HepG2 (cell line): ENCODE measurements around the gene CCSER1. TPM values are rescaled to one million over a fixed set of nuclear protein-coding genes. Genes with fewer than 3 reads are reported as not detected.

Source experiments
- ATAC-seq: fragments of 200-7000 bp; cut with Tn5 transposase; 3 replicates; pipeline ENCODE4 v1.9.1; 2020; ENCODE audit warnings: mild to moderate bottlenecking, moderate library complexity
- BruUV-seq: library from RNA; stranded (reverse); fragments of 400-500 nt; replicated peaks from 2 replicates; lab custom pipeline; 2021; lab: Mats Ljungman, UMichigan
- CTCF ChIA-PET: fragments of 300-600 bp; formaldehyde crosslinking; extraction: SDS; loops from one replicate; lab custom pipeline; 2021; ENCODE audit warnings: low total read pairs, inconsistent platforms, low intra/inter-chr PET ratio; lab: Yijun Ruan, JAX
- POLR2A ChIA-PET: fragments of 350-600 bp; sonication (Branson Sonifier 250); formaldehyde crosslinking; loops from one replicate; lab custom pipeline; 2020; ENCODE audit warnings: antibody characterized with exemption, inconsistent platforms; lab: Yijun Ruan, JAX
- DNase-seq: peaks from one replicate; pipeline ENCODE4 v3.0.0-alpha.2; 2015; ENCODE audit warnings: low spot score
- FAIRE-seq: peaks from 3 replicates; lab custom pipeline; 2011; peaks lifted over from hg19 to GRCh38; lab: Jason Lieb, UNC
- H2AFZ ChIP-seq: one replicate; pipeline ENCODE4 v1.6.1; 2011; ENCODE audit warnings: low read length, inconsistent platforms
- H3K27ac ChIP-seq: fragments of 300-600 bp; 3 replicates; pipeline ENCODE4 v1.8.0; 2011; ENCODE audit warnings: mixed run types, mild to moderate bottlenecking, mixed read lengths, low read length, inconsistent platforms; ENCODE audit not compliant: insufficient read depth; ENCODE audit errors: extremely low read length
- H3K27me3 ChIP-seq, 2 experiments: fragments of 200-600 bp in 1 of 2; 2 replicates in 1 of 2; 3 replicates in 1 of 2; pipeline versions ENCODE4 v1.6.0 to v1.8.0; 2011; ENCODE audit warnings: low read length in 2 of 2, mild to moderate bottlenecking in 2 of 2, moderate library complexity in 2 of 2, inconsistent platforms in 1 of 2; ENCODE audit not compliant: insufficient read depth in 2 of 2, control insufficient read depth in 1 of 2
- H3K36me3 ChIP-seq, 2 experiments: fragments of 200-600 bp in 1 of 2; replicated peaks in 1 of 2; 2 replicates in 1 of 2; 3 replicates in 1 of 2; pipeline versions ENCODE4 v1.5.1 to v1.8.0; 2011; ENCODE audit warnings: low read length in 2 of 2, inconsistent platforms in 1 of 2; ENCODE audit not compliant: insufficient read depth in 2 of 2, control insufficient read depth in 1 of 2
- H3K4me1 ChIP-seq: 2 replicates; pipeline ENCODE4 v1.5.1; 2012; ENCODE audit warnings: low read length, inconsistent platforms; ENCODE audit not compliant: insufficient read depth
- H3K4me2 ChIP-seq: 2 replicates; pipeline ENCODE4 v1.6.0; 2011; ENCODE audit warnings: low read depth, low read length, inconsistent platforms
- H3K4me3 ChIP-seq, 3 experiments: fragments of 200-600 bp in 1 of 3; sonication (generic), shearing (Covaris generic) in 1 of 3; replicated peaks in 1 of 3; 2 replicates each; pipeline ENCODE4 v1.5.1; 2011 to 2016; ENCODE audit warnings: low read length in 3 of 3, inconsistent platforms in 2 of 3, low read depth in 2 of 3, mild to moderate bottlenecking in 2 of 3, control low read depth in 1 of 3, mixed read lengths in 1 of 3; ENCODE audit not compliant: insufficient read depth in 1 of 3
- H3K79me2 ChIP-seq: one replicate; pipeline ENCODE4 v1.6.1; 2011; ENCODE audit warnings: low read length, inconsistent platforms; ENCODE audit not compliant: insufficient read depth
- H3K9ac ChIP-seq: 2 replicates; pipeline ENCODE4 v1.6.0; 2011; ENCODE audit warnings: mild to moderate bottlenecking, low read depth, low read length, inconsistent platforms; ENCODE audit not compliant: insufficient read depth
- H3K9me3 ChIP-seq: 2 replicates; pipeline ENCODE4 v1.5.1; 2012; ENCODE audit warnings: mild to moderate bottlenecking, low read length
- H4K20me1 ChIP-seq: 2 replicates; pipeline ENCODE4 v1.6.0; 2011; ENCODE audit warnings: inconsistent platforms, mild to moderate bottlenecking, low read length, moderate library complexity; ENCODE audit not compliant: insufficient read depth
- ARNTL ChIP-seq: sonication (generic); formaldehyde crosslinking; IDR thresholded peaks from 2 replicates; pipeline ENCODE4 v1.4.0; 2020; ENCODE audit warnings: mild to moderate bottlenecking, missing genetic modification reagents
- BATF2 ChIP-seq: sonication (generic); formaldehyde crosslinking; IDR thresholded peaks from 2 replicates; pipeline ENCODE4 v1.8.0; 2022; ENCODE audit warnings: mild to moderate bottlenecking, missing genetic modification reagents, moderate library complexity
- BORCS8-MEF2B ChIP-seq: sonication (generic); formaldehyde crosslinking; IDR thresholded peaks from 2 replicates; pipeline ENCODE4 v1.8.0; 2022; ENCODE audit warnings: mild to moderate bottlenecking, missing genetic modification reagents
- EHMT2 ChIP-seq: fragments of 200-600 bp; sonication (generic); IDR thresholded peaks from 2 replicates; pipeline ENCODE4 v1.7.0; 2017; ENCODE audit warnings: antibody characterized with exemption, low read depth, low read length, borderline replicate concordance
- MYNN ChIP-seq: sonication (generic); formaldehyde crosslinking; IDR thresholded peaks from 2 replicates; pipeline ENCODE4 v1.4.0; 2020; ENCODE audit warnings: mild to moderate bottlenecking, low read depth, missing genetic modification reagents
- ZBTB10 ChIP-seq: sonication (generic); formaldehyde crosslinking; IDR thresholded peaks from 2 replicates; pipeline ENCODE4 v1.4.0; 2020; ENCODE audit warnings: missing genetic modification reagents, borderline replicate concordance
- ZKSCAN8 ChIP-seq: IDR thresholded peaks from 2 replicates; pipeline ENCODE4 v1.6.1; 2016; ENCODE audit warnings: borderline replicate concordance, missing genetic modification reagents, missing compliant biosample characterization
- ZNF136 ChIP-seq: sonication (generic); formaldehyde crosslinking; IDR thresholded peaks from 2 replicates; pipeline ENCODE4 v1.8.1; 2022; ENCODE audit warnings: low read depth, mild to moderate bottlenecking, moderate library complexity, missing genetic modification reagents
- ZNF207 ChIP-seq: fragments of 450-650 bp; IDR thresholded peaks from 2 replicates; pipeline ENCODE4 v1.6.1; 2016; ENCODE audit warnings: antibody characterized with exemption, borderline replicate concordance
- ZNF274 ChIP-seq: sonication (generic); formaldehyde crosslinking; IDR thresholded peaks from 2 replicates; pipeline ENCODE4 v1.5.1; 2020; ENCODE audit warnings: mild to moderate bottlenecking, missing genetic modification reagents
- ZNF431 ChIP-seq: sonication (generic); formaldehyde crosslinking; IDR thresholded peaks from 2 replicates; pipeline ENCODE4 v1.9.0; 2022; ENCODE audit warnings: missing genetic modification reagents, low read depth, mild to moderate bottlenecking, borderline replicate concordance
- ZNF549 ChIP-seq: sonication (generic); formaldehyde crosslinking; IDR thresholded peaks from 2 replicates; pipeline ENCODE4 v1.5.0; 2020; ENCODE audit warnings: missing genetic modification reagents
- ZNF674 ChIP-seq: sonication (generic); formaldehyde crosslinking; IDR thresholded peaks from 2 replicates; pipeline ENCODE4 v1.5.0; 2020; ENCODE audit warnings: low read depth, mild to moderate bottlenecking, missing genetic modification reagents
- WGBS: methylation state at CpG from one replicate; pipeline ENCODE4 v1.1.6; 2017; ENCODE audit warnings: low lambda C conversion rate; 5-methylcytosine and 5-hydroxymethylcytosine counted together
- in situ Hi-C: cut with HindIII; loops from 2 replicates; pipeline ENCODE4 v1.10.0; 2017; ENCODE audit warnings: low pct_unique_long_range_greater_than_20kb; ENCODE audit not compliant: extremely low pct_ligation_motif_present
- intact Hi-C: fragments of 100-400 bp; cut with micrococcal nuclease; formaldehyde crosslinking; loops from one replicate; pipeline ENCODE4 v1.10.0; 2022; ENCODE audit not compliant: unreplicated experiment
- polyA plus RNA-seq, 8 experiments: library from polyadenylated mRNA; depleted of rRNA in 3 of 8; stranded (reverse) in 7 of 8; unstranded in 1 of 8; fragments of >200 nt; fragmentation: Illumina TruSeq in 4 of 8; extraction: Trizol in 4 of 8; gene quantifications; 2 replicates each; pipeline versions ENCODE4 v1.2.1 to v1.2.3, GENCODE V29; 2011 to 2016; ENCODE audit warnings: low read depth in 4 of 8, missing spikeins in 1 of 8, mixed read lengths in 1 of 8; ENCODE audit not compliant: insufficient read depth in 1 of 8
- total RNA-seq, 5 experiments: library from RNA; depleted of rRNA; stranded (reverse); fragments of >200 nt; fragmentation: Illumina TruSeq; extraction: Trizol; gene quantifications; 2 replicates each; pipeline ENCODE4 v1.2.3, GENCODE V29; 2016; ENCODE audit warnings: low read depth in 1 of 5

Gene CCSER1
- total and polyA plus RNA-seq, 2 of the 13 experiments (the other 11 are each of a cell fraction or from before 2014, with no cell fraction given), result not detected

DNA sequence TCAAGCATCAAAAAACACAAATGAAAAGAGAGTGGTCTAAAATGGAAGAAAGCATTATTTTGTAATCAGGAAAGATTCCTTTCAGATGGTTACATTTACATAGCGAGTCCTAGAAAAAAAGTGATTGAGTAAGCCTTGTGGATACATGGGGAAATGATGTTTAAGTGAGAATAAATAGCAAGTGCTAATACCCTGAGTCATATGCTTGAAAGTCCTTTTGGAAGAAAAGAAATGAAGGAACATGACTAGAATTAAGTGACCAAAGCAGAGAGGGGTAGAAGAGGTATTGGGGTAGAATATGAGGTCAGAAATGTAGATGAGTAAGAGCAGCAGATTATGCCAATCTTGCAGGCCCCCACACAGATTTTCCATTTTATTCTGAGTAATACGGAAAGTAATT lies 1361.8 kb downstream of the CCSER1 start:
- Histone ChIP-seq H3K9ac (no peak overlapping the region), H3K79me2 (no peaks in the 10 kb centered on the region), H2AFZ (no peak overlapping the region), H3K27ac (no peak overlapping the region), H3K4me3 (no peak overlapping the region), H3K36me3 (no peaks in the 10 kb centered on the region), H4K20me1 (no peaks in the 10 kb centered on the region), H3K4me1 (no peaks in the 10 kb centered on the region), H3K27me3 (no peaks in the 10 kb centered on the region), H3K4me2 (no peak overlapping the region), H3K9me3 (no peaks in the 10 kb centered on the region)
- TF ChIP-seq MYNN (CRISPR knock-in tag) (no peak), ZNF274 (CRISPR knock-in tag) (no peak), ZNF549 (CRISPR knock-in tag) (no peak), ZKSCAN8 (CRISPR knock-in tag) (no peak), ZBTB10 (CRISPR knock-in tag) (no peak), ZNF431 (CRISPR knock-in tag) (no peak), ZNF674 (CRISPR knock-in tag) (no peak), BORCS8-MEF2B (CRISPR knock-in tag) (no peak), ZNF207 (no peak), BATF2 (CRISPR knock-in tag) (no peak), ZNF136 (CRISPR knock-in tag) (no peak), EHMT2 (no peak), ARNTL (CRISPR knock-in tag) (no peak)
- FAIRE-seq, result no peak
- no TSS peak for BruUV-seq
- in situ Hi-C loops (no loop called here), intact Hi-C loops (no loop called here)
- no peak for ATAC-seq
- ChIA-PET CTCF (no interaction called here), POLR2A (no interaction called here)
- WGBS, result 20% methylated on average over 2 of the region's 2 CpGs
- DNase-seq, result no peak
